HG03025 (cell line): Measurements from ENCODE around the gene PSMC4.
A peak's percentile ranks its signal among the peaks of the same experiment; 100 is the strongest.
"Not testable (repeated sequence)": the region's sequence is repeated elsewhere in the genome, so short reads cannot be mapped to it uniquely, and the experiment has no call there.

ENCODE experiments used
- ATAC-seq: cut with Tn5 transposase; IDR thresholded peaks from one replicate; pipeline ENCODE4 v1.9.1; 2021; ENCODE audit warnings: mild to moderate bottlenecking, moderate library complexity; ENCODE audit not compliant: unreplicated experiment, low FRiP score

The PSMC4 gene

GRCh38 chr19:39943586-39943985, 27.4 kb upstream of the PSMC4 start:
- no peak for ATAC-seq

DNA sequence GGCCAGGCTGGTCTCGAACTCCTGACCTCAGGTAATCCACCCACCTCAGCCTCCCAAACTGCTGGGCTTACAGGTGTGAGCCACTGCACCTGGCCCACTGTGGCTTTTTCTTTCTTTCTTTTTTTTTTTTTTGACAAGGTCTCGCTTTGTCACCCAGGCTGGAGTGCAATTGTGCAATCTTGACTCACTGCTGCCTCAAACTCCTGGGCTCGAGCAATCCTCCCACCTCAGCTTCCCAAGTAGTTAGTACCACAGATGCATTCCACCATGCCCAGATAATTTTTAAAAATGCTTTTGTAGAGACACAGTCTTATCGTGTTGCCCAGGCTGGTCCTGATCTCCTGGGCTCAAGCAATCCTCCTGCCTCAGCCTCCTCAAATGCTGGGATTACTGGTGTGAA, 24.4 kb upstream of the PSMC4 start:
- no peak for ATAC-seq

GRCh38 chr19:39949026-39949747, 21.8 kb upstream of the PSMC4 start:
- ATAC-seq: no peak

DNA sequence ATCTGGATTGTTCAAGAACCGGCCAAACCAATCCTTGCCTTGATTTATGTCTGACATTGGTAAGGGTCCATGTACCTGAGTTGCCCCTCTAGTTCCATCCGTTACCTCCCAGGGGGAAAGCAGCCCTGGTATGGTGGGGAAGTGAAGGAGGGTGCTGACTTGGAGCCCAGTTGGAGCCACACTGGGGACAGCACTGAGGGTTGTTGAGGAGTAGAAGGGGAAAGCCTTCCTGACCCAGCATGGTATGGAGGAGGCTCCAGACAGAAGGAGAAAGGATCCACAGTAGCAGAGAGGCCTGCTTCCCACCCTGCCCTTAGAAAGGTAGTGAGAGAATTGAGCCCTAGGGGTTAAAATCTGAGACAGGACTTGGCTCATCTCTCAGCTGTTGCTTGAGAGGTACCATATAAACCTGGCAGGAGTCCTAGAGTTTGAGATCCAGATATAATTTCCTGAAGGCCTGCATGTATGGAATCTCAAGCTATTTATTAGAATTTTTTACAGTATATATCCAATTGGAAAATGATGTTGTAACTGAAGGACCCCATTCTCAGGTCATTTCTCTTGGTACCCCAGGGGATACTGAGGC, 19.8 kb upstream of the PSMC4 start:
- no peak for ATAC-seq

- ATAC-seq: no peak
These were observed 19.3 kb upstream of the PSMC4 start for GRCh38 chr19:39951686-39952085.

- ATAC-seq: no peak
These were observed 17.1 kb upstream of the PSMC4 start for GRCh38 chr19:39953915-39954314.

DNA sequence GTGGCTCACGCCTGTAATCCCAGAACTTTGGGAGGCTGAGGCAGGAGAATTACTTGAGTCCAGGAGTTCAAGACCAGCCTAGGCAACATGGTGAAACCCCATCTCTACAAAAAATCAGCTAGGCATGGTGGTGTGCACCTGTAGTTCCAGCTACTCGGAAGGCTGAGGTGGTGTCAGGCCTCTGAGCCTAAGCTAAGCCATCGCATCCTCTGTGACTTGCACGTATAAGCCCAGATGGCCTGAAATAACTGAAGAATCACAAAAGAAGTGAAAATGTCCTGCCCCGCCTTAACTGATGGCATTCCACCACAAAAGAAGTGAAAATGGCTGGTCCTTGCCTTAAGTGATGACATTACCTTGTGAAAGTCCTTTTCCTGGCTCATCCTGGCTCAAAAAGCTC, 13.1 kb upstream of the PSMC4 start:
- ATAC-seq: not testable (repeated sequence)

- not testable (repeated sequence) for ATAC-seq
These were observed 12.0 kb upstream of the PSMC4 start for GRCh38 chr19:39958942-39959341.

DNA sequence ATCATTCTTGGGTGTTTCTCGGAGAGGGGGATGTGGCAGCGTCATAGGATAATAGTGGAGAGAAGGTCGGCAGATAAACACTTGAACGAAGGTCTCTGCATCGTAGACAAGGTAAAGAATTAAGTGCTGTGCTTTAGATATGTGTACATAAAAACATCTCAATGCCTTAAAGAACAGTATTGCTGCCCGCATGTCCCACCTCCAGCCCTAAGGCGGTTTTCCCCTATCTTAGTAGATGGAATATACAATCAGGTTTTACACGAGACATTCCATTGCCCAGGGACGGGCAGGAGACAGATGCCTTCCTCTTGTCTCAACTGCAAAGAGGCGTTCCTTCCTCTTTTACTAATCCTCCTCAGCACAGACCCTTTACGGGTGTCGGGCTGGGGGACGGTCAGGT, 11.6 kb upstream of the PSMC4 start:
- ATAC-seq: not testable (repeated sequence)

- no peak for ATAC-seq
These were observed 7.1 kb upstream of the PSMC4 start for GRCh38 chr19:39963898-39964297.

GRCh38 chr19:39966617-39967016, 4.3 kb upstream of the PSMC4 start:
- ATAC-seq: no peak

DNA sequence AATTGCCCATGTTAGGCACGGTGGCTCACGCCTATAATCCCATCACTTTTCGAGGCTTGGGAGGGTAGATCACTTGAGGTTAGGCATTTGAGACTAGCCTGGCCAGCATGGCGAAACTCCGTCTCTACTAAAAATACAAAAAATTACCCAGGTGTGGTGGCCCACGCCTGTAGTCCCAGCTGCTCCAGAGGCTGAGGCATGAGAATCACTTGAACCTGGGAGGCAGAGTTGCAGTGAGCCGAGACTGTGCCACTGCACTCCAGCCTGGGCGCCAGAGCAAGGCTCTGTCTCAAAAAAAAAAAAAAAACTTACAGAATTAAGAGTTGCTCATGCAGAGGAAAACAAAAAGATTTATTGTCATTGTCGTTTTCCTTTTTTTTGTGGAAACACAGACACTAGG, 3.4 kb upstream of the PSMC4 start:
- no peak for ATAC-seq

GRCh38 chr19:39968789-39969188, 2.2 kb upstream of the PSMC4 start:
- ATAC-seq: no peak

GRCh38 chr19:39969266-39969665, 1.7 kb upstream of the PSMC4 start:
- no peak for ATAC-seq

GRCh38 chr19:39969681-39970424, 1.1 kb upstream of the PSMC4 start:
- no peak for ATAC-seq

DNA sequence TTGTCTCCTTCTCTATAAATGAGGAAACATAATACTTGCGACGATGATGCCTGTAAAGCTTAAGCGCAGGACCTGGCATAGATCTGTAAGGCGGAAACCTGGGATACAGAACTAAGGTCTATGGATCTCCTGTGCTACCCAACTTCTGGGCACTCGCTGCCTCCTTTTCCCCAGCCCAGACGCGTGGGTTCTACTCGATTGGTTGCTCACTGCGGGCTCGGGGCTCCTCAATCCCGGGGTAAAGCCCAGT, 615 bp upstream of the PSMC4 start:
- peak; percentile 22 for ATAC-seq

- no peak for ATAC-seq
These were observed 543 bp downstream of the PSMC4 start for GRCh38 chr19:39971380-39972035.

GRCh38 chr19:39974377-39975155, 3.6 kb downstream of the PSMC4 start:
- ATAC-seq: no peak

DNA sequence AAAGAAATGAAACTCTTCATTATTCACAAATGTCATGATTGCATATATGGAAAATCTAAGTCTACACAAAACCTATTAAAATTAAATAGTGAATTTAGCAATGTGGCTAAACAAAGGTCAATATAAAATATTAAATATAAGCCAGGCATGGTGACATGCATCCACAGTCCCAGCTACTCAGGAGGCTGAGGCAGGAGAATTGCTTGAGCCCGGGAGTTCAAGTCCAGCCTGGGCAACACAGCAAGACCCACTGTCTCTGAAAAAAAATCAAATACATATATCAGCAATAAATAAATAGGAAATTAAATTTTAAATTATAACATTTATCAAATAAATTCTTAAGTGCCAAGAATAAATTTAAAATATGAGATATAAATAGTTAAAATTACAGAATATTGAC, 11.9 kb downstream of the PSMC4 start:
- no peak for ATAC-seq

GRCh38 chr19:39983695-39984300, 12.8 kb downstream of the PSMC4 start:
- no peak for ATAC-seq
